GM21367 (cell line): ENCODE measurements around the gene IL17RD.

Source experiments
- ATAC-seq: cut with Tn5 transposase; IDR thresholded peaks from one replicate; pipeline ENCODE4 v1.9.1; 2021; ENCODE audit not compliant: unreplicated experiment

Gene IL17RD

DNA sequence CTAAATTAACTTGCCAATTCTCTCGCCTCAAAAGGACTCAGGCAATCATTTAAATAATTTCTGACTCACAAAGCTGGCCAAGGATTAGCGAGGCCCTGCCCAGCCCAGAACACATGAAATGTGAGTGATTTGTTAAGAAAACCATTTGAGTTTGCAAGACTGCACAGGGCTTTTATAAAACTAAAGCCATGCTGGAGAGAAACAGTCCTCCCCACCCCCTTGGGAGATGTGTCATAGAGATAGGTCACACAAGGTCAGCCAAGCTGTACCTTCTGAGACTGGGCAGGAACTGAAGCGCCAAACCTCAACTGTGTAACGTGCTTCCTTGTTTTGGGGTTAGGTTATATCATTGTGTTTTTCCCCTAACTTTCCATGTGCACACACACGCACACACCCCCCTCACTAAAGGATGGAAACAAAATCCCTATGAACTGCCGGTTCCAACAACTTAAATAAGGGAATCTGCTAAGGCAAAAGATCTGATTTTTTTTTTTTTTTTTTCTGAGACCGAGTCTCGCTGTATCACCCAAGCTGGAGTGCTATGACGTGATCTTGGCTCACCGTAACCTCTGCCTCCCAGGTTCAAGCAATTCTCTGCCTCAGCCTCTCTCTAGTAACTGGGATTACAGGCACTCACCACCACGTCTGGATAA lies 96.6 kb downstream of the IL17RD start:
- ATAC-seq, result peak; percentile 98

- no peak for ATAC-seq
Measured at GRCh38 chr3:57066471-57066870, 98.7 kb downstream of the IL17RD start.

DNA sequence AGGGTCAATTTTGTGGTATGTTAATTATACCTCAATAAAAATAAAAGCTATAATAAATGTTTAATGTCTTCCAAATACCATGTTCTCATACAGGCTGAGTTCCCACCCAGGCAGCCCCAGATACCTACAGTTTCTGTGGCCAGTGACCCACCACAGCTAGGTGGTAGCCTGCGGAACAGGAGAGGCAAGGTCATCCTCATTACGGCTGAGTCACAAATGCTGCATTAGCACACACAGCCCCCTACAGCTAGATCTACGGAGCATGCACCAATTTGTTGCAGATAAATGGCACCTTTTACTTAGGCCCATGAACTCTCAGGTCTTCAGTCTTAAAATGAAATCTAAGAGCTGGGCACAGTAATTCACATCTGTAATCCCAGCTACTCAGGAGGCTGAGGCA lies 99.6 kb downstream of the IL17RD start:
- no peak for ATAC-seq

DNA sequence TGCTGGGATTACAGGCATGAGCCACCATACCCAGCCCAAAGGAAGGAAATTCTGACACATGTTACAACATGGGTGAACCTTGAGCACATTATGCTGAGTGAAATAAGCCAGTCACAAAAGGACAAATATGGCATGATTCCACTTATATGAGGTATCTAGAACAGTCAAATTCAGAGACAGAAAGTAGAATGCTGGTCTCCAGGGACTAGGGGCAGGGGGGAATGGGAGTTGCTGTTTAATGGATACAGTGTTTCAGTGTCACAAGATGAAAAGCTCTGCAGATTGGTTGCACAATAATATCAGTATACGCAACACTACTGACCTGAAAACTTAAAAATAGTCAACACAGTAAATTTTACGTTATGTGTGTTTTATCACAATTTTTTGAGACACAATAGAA lies 100.6 kb downstream of the IL17RD start:
- no peak for ATAC-seq

DNA sequence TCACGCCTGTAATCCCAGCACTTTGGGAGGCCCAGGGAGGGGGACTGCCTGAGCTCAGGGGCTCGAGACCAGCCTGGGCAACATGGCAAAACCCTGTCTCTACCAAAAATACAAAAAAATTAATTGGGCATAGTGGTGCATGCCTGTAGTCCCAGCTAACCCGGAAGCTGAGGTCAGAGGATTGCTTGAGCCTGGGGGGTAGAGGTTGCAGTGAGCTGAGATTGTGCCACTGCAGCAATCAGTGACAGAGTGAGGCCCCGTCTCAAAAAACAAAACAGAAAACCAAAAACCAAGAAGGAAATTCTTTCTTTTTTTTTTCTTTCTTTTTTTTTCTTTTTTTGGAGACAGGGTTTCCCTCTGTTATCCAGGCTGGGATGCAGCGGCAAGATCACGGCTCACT lies 101.2 kb downstream of the IL17RD start:
- no peak for ATAC-seq

GRCh38 chr3:57063032-57063431 lies 102.1 kb downstream of the IL17RD start:
- no peak for ATAC-seq

DNA sequence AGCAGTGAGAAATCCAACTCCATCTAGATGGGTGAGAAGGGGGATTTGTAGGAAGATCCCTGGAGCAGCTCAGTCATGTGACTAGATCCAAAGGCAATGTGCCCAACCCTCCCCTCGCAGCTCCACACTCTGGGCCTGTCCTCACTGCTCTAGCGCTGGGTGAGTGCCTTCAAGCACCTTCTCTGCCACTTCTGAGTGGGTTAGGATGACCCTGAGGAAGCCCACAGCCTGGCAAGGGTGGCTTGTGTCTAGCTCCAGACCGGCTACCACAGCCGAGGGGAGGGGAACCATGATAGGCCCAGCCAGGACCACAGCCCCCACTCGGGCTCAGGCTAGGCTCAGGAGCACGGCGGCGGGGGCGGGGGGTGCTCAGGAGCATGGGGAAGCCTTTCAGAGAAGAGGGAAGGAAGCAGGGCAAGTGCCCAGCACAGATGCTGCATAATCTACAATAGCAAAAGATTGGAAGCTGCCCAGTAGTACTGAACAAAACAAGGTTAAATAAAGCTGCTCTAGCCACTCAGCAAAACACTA lies 103.0 kb downstream of the IL17RD start:
- no peak for ATAC-seq

DNA sequence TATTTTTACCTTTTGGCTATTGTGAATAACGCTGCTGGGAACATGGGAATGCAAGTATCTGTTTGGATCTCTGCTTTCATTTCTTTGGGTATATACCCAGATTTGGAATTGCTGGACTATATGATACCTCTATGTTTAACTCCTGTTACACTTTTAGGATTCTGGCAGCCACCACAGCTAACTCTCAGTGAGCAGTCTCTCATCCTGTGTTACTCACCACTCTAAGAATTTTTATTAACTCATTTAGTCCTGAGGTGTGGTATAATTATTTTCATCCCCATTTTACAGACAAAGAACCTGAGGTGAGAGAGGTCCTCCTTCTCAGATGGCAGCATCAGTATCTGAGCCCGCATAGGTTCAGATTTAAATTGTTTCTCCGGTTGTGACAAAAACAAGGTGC lies 103.6 kb downstream of the IL17RD start:
- ATAC-seq, result no peak

DNA sequence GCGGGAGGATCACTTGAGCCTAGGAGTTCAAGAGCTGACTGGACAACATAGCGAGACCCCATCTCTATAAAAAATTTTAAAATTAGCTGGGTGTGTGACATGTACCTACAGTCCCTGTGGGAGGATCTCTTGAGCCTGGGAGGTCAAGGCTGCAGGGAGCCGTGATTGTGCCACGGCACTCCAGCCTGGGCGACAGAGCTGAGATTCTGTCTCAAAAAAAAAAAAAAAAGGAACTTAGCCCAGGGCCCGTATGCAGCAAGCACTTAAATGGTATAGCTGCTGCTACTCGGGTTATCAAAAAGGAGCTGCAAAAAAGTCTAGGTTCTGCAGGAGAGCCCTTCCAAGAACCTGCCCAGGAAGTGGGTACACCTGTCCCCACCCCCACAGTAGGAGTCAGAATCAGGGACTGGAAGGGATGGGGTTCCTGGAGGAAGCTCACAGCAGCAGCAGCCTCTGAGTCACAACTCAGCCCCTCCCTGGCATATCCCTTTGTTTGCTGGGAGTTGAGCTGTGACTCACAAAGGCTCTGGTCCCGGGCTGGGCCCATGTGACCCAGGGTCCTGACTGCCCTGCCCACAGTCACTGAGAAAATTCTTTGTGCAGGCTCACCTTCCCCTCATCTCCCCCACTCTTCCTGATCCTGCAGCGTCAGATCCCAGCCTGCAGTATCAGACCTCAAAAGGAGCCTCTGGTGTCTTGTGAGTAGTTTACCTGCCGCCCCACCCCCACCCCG lies 104.9 kb downstream of the IL17RD start, which contains the start of gene SPATA12:
Gene SPATA12, plus strand, starts transcription at position 576 of the 733 bp plus-strand sequence. CDS start 13,031 bp downstream, outside the sequence.
- ATAC-seq, result no peak

DNA sequence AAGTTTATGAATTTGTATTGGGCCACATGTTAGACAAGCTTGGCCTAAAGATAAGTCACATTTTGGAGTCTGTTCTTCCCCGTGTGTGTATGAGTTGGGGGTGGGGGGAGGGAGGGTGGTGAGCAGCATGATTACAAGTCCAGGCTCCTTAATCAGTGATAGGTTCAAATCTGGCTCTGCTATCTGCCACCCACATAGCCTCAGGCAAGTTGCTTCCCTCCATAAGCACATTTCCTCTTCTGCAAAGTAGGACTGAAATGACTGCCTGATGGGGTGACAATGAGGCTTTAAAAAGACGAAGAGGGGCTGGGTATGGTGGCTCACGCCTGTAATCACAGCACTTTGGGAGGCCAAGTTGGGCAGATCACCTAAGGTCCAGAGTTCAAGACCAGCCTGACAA lies 105.7 kb downstream of the IL17RD start:
- no peak for ATAC-seq

DNA sequence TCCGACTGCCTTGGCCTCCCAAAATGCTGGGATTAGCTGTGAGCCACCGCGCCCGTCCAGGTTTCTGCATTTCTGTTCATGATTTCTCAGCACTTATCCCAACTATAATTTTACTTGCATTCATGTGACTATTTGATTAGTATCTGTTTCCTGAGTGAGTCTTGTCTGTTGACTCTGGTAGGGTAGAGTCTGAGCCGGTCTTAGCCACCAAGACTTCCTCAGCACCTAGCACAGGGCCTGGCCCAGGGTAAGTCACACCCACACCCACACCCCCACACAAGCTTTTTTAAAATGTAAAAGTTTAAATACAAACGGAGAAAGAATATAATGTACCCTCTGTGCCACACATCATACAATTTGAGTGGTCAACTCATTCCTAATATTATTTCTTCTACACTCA lies 107.8 kb downstream of the IL17RD start:
- no peak for ATAC-seq

- ATAC-seq, result no peak
Measured at GRCh38 chr3:57053122-57053521, 112.0 kb downstream of the IL17RD start.

DNA sequence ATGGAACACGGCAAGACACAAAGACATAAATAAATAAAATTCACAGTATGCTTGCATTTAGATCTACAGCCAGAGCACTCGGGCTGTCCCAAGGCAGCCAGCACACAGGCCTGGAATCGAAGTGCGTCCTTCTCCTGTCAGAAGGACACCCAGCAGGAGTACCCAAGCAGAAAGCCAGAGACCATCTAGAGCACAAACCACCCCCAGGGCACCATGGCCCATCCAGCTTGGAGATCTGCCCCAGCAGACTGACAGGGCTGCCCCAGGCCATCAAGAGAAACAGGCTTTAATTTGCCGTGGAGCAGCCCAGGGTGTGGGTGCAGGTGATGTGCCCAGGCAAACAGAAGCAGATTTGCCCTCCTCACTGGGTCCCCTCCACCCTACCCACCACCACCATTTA lies 112.5 kb downstream of the IL17RD start:
- no peak for ATAC-seq

DNA sequence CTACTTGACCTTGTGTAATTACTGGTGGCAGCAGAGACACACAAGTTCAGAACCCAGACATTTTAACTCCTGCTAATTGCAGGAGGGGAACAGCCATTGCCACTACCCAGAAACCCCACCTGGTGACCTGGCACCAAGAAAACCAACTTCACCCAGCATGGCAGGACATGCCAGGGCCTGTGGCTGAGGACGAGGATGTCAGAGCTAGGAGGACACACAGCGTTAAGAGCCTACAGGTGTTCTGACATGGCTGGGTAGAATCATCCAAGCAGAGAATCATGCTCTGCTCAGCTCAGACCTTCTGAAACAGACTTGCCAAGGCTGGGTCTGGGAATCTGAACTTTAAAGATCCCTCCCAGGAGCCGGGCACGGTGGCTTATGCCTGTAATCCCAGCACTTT lies 116.4 kb downstream of the IL17RD start:
- no peak for ATAC-seq

DNA sequence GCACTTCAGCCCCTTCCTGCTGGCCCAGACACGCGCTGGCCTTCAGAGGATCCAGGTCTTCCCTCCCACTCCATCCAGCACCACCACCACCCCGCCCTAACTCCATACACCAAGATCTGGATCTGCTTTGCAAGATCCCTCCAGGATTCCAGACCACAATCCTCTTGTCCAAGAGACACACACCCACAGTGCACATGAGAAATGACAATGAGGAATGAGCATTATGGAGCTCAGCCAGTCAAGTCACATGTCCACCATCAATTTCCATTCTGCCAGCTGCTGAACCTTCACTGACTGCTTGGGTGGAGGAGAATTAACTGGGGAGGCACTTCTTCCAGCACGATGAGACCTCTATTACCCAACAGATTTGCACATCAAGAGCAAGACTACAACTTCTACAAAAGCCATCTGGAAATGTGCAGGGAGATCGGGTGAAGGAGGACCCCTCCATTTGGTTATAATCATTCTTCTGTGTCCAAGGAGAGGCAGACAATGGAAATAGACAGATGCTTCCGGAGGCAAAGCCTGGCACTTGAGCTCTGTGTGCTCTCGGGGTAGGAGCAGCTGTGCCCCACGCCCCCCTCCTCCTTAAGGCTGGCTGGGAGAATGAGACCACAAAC lies 117.0 kb downstream of the IL17RD start:
- no peak for ATAC-seq

- no peak for ATAC-seq
Measured at GRCh38 chr3:57046101-57046765, 118.9 kb downstream of the IL17RD start.

GRCh38 chr3:57043518-57043917 lies 121.6 kb downstream of the IL17RD start:
- no peak for ATAC-seq

- ATAC-seq, result no peak
Measured at GRCh38 chr3:57041674-57042073, 123.5 kb downstream of the IL17RD start.
